ENCODE data around the gene GUCA2A.

GUCA2A gene

DNA sequence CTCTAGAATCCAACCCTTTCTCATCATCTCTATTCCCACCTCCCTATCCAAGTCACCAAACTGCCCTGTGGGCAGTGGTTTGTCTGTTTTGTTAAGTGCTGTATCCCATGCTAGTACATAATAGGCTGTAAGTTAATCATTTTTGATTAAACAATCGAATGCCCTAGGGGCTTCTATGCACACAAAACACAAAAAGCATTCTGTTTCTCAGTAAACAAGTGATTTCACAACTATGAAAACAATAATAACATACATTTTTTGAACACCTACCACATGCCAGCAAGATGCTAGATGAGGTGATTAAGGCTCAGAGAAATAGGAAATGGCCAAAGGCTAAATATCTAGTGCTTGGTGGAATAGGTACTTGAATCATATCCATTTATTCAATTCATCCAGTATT is 16.4 kb downstream of the GUCA2A start:
- Histone ChIP-seq H3K4ac (ENCODE audit: low read depth, low read length) (no peak overlapping the region), H2AK5ac (ENCODE audit: low read length) (no peak overlapping the region), H2BK5ac (ENCODE audit: low read length) (no peak overlapping the region), H4K8ac (ENCODE audit: low read depth, low read length) (no peak overlapping the region), H4K5ac (ENCODE audit: low read length) (no peak overlapping the region), H3K27ac (ENCODE audit: low read depth, low read length) (no peak overlapping the region), H3K4me1 (ENCODE audit: control insufficient read depth, low read depth, low read length) (no peaks in the 10 kb centered on the region), H3K4me2 (ENCODE audit: low read length) (no peak overlapping the region), H2BK15ac (replicated peaks; ENCODE audit: low read depth) (no peak overlapping the region), H3K4me3 (ENCODE audit: low read length) (no peak overlapping the region), H2BK120ac (ENCODE audit: low read depth, low read length) (no peak overlapping the region), H3K79me1 (ENCODE audit: low read length) (no peaks in the 10 kb centered on the region), H3K79me2 (ENCODE audit: control insufficient read depth, insufficient read depth, low read length) (no peaks in the 10 kb centered on the region), H3K18ac (ENCODE audit: low read length) (no peak overlapping the region), H3K56ac (ENCODE audit: low read length) (no peak overlapping the region), H3K36me3 (ENCODE audit: control insufficient read depth, insufficient read depth, low read length) (no peaks in the 10 kb centered on the region), H3K27me3 (ENCODE audit: insufficient read depth, low read length, poor library complexity) (peaks cover 2% of the 10 kb centered on the region), H3K9ac (ENCODE audit: low read length) (no peak overlapping the region), H3K23ac (ENCODE audit: low read length) (no peak overlapping the region)
- no peak for DNase-seq
- no CpG with 5 or more reads among the region's 1 CpG for WGBS (ENCODE audit: extremely low coverage, insufficient coverage, low lambda C conversion rate)

DNA sequence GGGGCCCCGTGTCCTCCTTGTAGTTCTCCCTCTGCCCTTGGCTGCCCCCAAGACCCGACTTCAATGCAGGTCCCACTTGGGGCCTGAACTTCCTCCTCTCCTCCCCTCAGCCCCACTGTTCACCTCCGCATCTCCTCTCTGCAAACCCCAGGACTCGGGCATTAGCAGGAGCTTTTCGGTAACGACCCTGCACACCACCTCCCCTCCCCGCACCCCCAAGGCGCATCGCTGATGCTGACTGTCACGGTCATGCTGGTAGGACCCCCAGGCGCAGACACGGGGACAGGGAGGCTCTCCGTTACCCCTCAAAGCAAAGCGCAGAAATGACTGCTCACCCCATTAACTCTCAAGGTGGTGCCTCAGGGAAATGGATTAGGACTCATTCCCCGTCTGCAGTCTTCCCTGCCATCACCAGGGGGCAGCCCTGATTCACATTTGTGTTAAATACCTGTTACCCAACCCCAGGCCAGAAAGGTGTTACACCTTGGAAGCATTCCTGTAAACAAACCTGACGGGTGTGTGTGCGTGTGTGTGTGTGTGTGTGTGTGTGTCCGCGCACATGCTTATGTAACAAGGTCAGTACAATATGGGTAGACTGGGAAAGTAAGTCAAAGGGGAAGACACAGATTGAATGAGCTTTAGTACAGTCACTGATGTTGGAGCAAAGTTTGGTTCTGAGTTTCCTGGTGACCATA is 17.8 kb downstream of the GUCA2A start:
- Histone ChIP-seq H3K27me3 (ENCODE audit: insufficient read depth, low read length, poor library complexity) (no peaks in the 10 kb centered on the region), H3K56ac (ENCODE audit: low read length) (no peak overlapping the region), H3K36me3 (ENCODE audit: control insufficient read depth, insufficient read depth, low read length) (no peaks in the 10 kb centered on the region), H3K4me3 (ENCODE audit: low read length) (no peak overlapping the region), H3K79me2 (ENCODE audit: control insufficient read depth, insufficient read depth, low read length) (no peaks in the 10 kb centered on the region), H4K8ac (ENCODE audit: low read depth, low read length) (no peak overlapping the region), H3K4me1 (ENCODE audit: control insufficient read depth, low read depth, low read length) (no peaks in the 10 kb centered on the region), H3K79me1 (ENCODE audit: low read length) (no peaks in the 10 kb centered on the region), H3K4me2 (ENCODE audit: low read length) (no peak overlapping the region), H2AK5ac (ENCODE audit: low read length) (no peak overlapping the region), H2BK120ac (ENCODE audit: low read depth, low read length) (no peak overlapping the region), H3K18ac (ENCODE audit: low read length) (no peak overlapping the region), H2BK5ac (ENCODE audit: low read length) (no peak overlapping the region), H2BK15ac (replicated peaks; ENCODE audit: low read depth) (no peak overlapping the region), H3K27ac (ENCODE audit: low read depth, low read length) (no peak overlapping the region), H3K23ac (ENCODE audit: low read length) (no peak overlapping the region), H4K5ac (ENCODE audit: low read length) (no peak overlapping the region), H3K4ac (ENCODE audit: low read depth, low read length) (no peak overlapping the region), H3K9ac (ENCODE audit: low read length) (no peak overlapping the region)
- no CpG with 5 or more reads among the region's 19 CpGs for WGBS (ENCODE audit: extremely low coverage, insufficient coverage, low lambda C conversion rate)
- peak; percentile 93 for DNase-seq

DNA sequence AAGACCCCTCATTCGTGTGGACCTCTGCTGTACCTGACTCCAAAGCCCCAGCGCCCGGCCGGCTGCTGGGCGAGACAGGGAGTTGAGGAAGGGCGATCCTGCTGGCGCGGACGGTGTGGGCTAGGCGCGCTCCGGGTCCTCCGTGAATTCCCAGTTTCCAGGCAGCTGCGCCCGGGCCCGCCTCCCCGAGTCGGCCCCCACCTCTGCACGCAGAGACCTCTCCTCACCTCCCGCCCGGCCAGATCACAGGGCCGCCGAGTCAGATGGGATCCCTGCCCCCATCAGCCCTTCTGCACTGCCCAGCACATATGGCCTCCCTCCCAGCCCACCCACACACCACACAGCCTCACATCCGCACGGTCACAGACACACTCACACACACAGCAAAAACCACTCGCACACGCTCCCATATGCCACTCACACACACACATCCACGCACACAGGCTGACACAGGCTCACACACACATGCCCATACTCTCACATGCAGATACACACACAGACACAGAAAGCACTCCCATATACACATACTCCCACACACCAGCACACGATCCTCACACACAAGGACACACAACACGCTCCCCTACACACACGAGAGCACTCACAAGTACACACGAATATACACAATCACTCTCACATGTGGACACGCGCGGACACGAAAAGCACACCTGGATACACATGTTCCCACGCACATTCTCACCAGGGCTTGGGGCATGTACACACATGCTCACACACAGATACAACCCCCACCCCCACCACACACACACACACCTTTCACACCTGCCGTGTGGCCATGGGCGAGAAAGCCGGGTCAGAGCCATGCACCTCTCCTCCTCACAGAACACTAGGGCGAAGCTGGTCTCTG is 18.6 kb downstream of the GUCA2A start:
- no peak overlapping the region for H3K9ac ChIP-seq (ENCODE audit: low read length)
- H3K23ac ChIP-seq (ENCODE audit: low read length): no peak overlapping the region
- no peak overlapping the region for H3K4ac ChIP-seq (ENCODE audit: low read depth, low read length)
- no peak overlapping the region for H2AK5ac ChIP-seq (ENCODE audit: low read length)
- H3K27ac ChIP-seq (ENCODE audit: low read depth, low read length): no peak overlapping the region
- no peak overlapping the region for H4K5ac ChIP-seq (ENCODE audit: low read length)
- no peaks in the 10 kb centered on the region for H3K79me1 ChIP-seq (ENCODE audit: low read length)
- H2BK5ac ChIP-seq (ENCODE audit: low read length): no peak overlapping the region
- no peak overlapping the region for H3K4me2 ChIP-seq (ENCODE audit: low read length)
- no peaks in the 10 kb centered on the region for H3K36me3 ChIP-seq (ENCODE audit: control insufficient read depth, insufficient read depth, low read length)
- no peaks in the 10 kb centered on the region for H3K27me3 ChIP-seq (ENCODE audit: insufficient read depth, low read length, poor library complexity)
- no CpG with 5 or more reads among the region's 41 CpGs for WGBS (ENCODE audit: extremely low coverage, insufficient coverage, low lambda C conversion rate)
- no peak overlapping the region for H3K4me3 ChIP-seq (ENCODE audit: low read length)
- H4K8ac ChIP-seq (ENCODE audit: low read depth, low read length): no peak overlapping the region
- no peak overlapping the region for H2BK15ac ChIP-seq (replicated peaks; ENCODE audit: low read depth)
- no peak overlapping the region for H2BK120ac ChIP-seq (ENCODE audit: low read depth, low read length)
- no peaks in the 10 kb centered on the region for H3K79me2 ChIP-seq (ENCODE audit: control insufficient read depth, insufficient read depth, low read length)
- H3K18ac ChIP-seq (ENCODE audit: low read length): no peak overlapping the region
- DNase-seq: no peak
- H3K56ac ChIP-seq (ENCODE audit: low read length): peak overlapping the region; percentile 63
- H3K4me1 ChIP-seq (ENCODE audit: control insufficient read depth, low read depth, low read length): no peaks in the 10 kb centered on the region

GRCh38 chr1:42145389-42145716 is 19.2 kb downstream of the GUCA2A start:
- Histone ChIP-seq H3K4me3 (ENCODE audit: low read length) (no peak overlapping the region), H4K5ac (ENCODE audit: low read length) (no peak overlapping the region), H2BK120ac (ENCODE audit: low read depth, low read length) (no peak overlapping the region), H3K4ac (ENCODE audit: low read depth, low read length) (no peak overlapping the region), H3K4me1 (ENCODE audit: control insufficient read depth, low read depth, low read length) (no peaks in the 10 kb centered on the region), H3K27ac (ENCODE audit: low read depth, low read length) (no peak overlapping the region), H2BK5ac (ENCODE audit: low read length) (no peak overlapping the region), H2BK15ac (replicated peaks; ENCODE audit: low read depth) (no peak overlapping the region), H3K27me3 (ENCODE audit: insufficient read depth, low read length, poor library complexity) (no peaks in the 10 kb centered on the region), H3K23ac (ENCODE audit: low read length) (no peak overlapping the region), H3K56ac (ENCODE audit: low read length) (no peak overlapping the region), H3K36me3 (ENCODE audit: control insufficient read depth, insufficient read depth, low read length) (no peaks in the 10 kb centered on the region), H3K9ac (ENCODE audit: low read length) (no peak overlapping the region), H4K8ac (ENCODE audit: low read depth, low read length) (no peak overlapping the region), H3K4me2 (ENCODE audit: low read length) (no peak overlapping the region), H3K79me1 (ENCODE audit: low read length) (no peaks in the 10 kb centered on the region), H3K18ac (ENCODE audit: low read length) (no peak overlapping the region), H3K79me2 (ENCODE audit: control insufficient read depth, insufficient read depth, low read length) (no peaks in the 10 kb centered on the region), H2AK5ac (ENCODE audit: low read length) (no peak overlapping the region)
- DNase-seq: no peak
- no CpG with 5 or more reads among the region's 8 CpGs for whole genome bisulfite sequencing (ENCODE audit: extremely low coverage, insufficient coverage, low lambda C conversion rate)

DNA sequence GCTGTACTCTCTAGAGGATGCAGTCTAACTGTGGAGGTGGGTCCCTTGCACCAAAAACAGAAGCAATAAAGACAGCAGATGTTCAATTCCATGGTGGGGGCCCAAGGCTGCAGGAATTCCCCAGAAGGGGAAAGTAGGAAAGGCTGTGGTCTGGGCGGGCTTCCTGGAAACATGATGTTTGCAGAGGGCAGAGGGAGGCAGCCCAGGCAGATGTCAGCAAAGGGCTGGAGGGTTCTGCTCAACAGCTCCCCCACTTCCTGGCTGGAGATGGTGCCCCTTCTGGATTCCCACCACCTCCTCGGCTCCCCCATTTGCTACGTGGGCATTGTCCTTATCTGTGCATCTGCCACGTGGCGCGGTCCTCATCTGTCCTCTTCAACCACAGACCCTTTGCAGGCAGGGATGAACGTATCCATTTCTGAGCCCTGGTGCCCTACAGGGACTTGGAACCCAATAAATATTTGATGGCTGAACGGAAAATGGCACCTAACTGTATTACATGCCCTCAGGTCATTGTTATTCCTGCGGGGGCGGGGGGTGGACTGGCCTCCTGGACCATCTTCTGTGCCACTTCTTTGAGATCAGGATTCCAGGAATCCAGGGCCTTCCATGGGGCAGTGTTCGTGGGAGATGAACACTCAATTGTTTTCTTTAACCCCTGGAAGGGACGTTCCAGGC is 19.7 kb downstream of the GUCA2A start:
- Histone ChIP-seq H3K23ac (ENCODE audit: low read length) (no peak overlapping the region), H3K27ac (ENCODE audit: low read depth, low read length) (no peak overlapping the region), H4K8ac (ENCODE audit: low read depth, low read length) (no peak overlapping the region), H3K4me3 (ENCODE audit: low read length) (no peak overlapping the region), H3K4me2 (ENCODE audit: low read length) (no peak overlapping the region), H2AK5ac (ENCODE audit: low read length) (no peak overlapping the region), H3K79me1 (ENCODE audit: low read length) (no peaks in the 10 kb centered on the region), H3K4me1 (ENCODE audit: control insufficient read depth, low read depth, low read length) (no peaks in the 10 kb centered on the region), H3K27me3 (ENCODE audit: insufficient read depth, low read length, poor library complexity) (no peaks in the 10 kb centered on the region), H2BK15ac (replicated peaks; ENCODE audit: low read depth) (no peak overlapping the region), H2BK5ac (ENCODE audit: low read length) (no peak overlapping the region), H3K9ac (ENCODE audit: low read length) (no peak overlapping the region), H3K79me2 (ENCODE audit: control insufficient read depth, insufficient read depth, low read length) (no peaks in the 10 kb centered on the region), H4K5ac (ENCODE audit: low read length) (no peak overlapping the region), H3K36me3 (ENCODE audit: control insufficient read depth, insufficient read depth, low read length) (no peaks in the 10 kb centered on the region), H3K56ac (ENCODE audit: low read length) (no peak overlapping the region), H3K18ac (ENCODE audit: low read length) (no peak overlapping the region), H3K4ac (ENCODE audit: low read depth, low read length) (no peak overlapping the region), H2BK120ac (ENCODE audit: low read depth, low read length) (no peak overlapping the region)
- no peak for DNase-seq
- no CpG with 5 or more reads among the region's 12 CpGs for WGBS (ENCODE audit: extremely low coverage, insufficient coverage, low lambda C conversion rate)

Data from mesendoderm (in vitro differentiated cells).